HepG2 (cell line): ENCODE results near the gene MSH3. TPM values are rescaled to one million over a fixed set of nuclear protein-coding genes. Genes with fewer than 3 reads are reported as not detected.

Experiments used
- ATAC-seq: fragments of 200-7000 bp; cut with Tn5 transposase; 3 replicates; pipeline ENCODE4 v1.9.1; 2020; ENCODE audit warnings: mild to moderate bottlenecking, moderate library complexity
- BruUV-seq: library from RNA; stranded (reverse); fragments of 400-500 nt; replicated peaks from 2 replicates; lab custom pipeline; 2021; lab: Mats Ljungman, UMichigan
- CTCF ChIA-PET: fragments of 300-600 bp; formaldehyde crosslinking; extraction: SDS; loops from one replicate; lab custom pipeline; 2021; ENCODE audit warnings: low total read pairs, inconsistent platforms, low intra/inter-chr PET ratio; lab: Yijun Ruan, JAX
- POLR2A ChIA-PET: fragments of 350-600 bp; sonication (Branson Sonifier 250); formaldehyde crosslinking; loops from one replicate; lab custom pipeline; 2020; ENCODE audit warnings: antibody characterized with exemption, inconsistent platforms; lab: Yijun Ruan, JAX
- DNase-seq: peaks from one replicate; pipeline ENCODE4 v3.0.0-alpha.2; 2015; ENCODE audit warnings: low spot score
- FAIRE-seq: peaks from 3 replicates; lab custom pipeline; 2011; peaks lifted over from hg19 to GRCh38; lab: Jason Lieb, UNC
- H2AFZ ChIP-seq: one replicate; pipeline ENCODE4 v1.6.1; 2011; ENCODE audit warnings: low read length, inconsistent platforms
- H3K27ac ChIP-seq: fragments of 300-600 bp; 3 replicates; pipeline ENCODE4 v1.8.0; 2011; ENCODE audit warnings: mixed run types, mild to moderate bottlenecking, mixed read lengths, low read length, inconsistent platforms; ENCODE audit not compliant: insufficient read depth; ENCODE audit errors: extremely low read length
- H3K27me3 ChIP-seq, 2 experiments: fragments of 200-600 bp in 1 of 2; 2 replicates in 1 of 2; 3 replicates in 1 of 2; pipeline versions ENCODE4 v1.6.0 to v1.8.0; 2011; ENCODE audit warnings: low read length in 2 of 2, mild to moderate bottlenecking in 2 of 2, moderate library complexity in 2 of 2, inconsistent platforms in 1 of 2; ENCODE audit not compliant: insufficient read depth in 2 of 2, control insufficient read depth in 1 of 2
- H3K36me3 ChIP-seq, 2 experiments: fragments of 200-600 bp in 1 of 2; replicated peaks in 1 of 2; 2 replicates in 1 of 2; 3 replicates in 1 of 2; pipeline versions ENCODE4 v1.5.1 to v1.8.0; 2011; ENCODE audit warnings: low read length in 2 of 2, inconsistent platforms in 1 of 2; ENCODE audit not compliant: insufficient read depth in 2 of 2, control insufficient read depth in 1 of 2
- H3K4me1 ChIP-seq: 2 replicates; pipeline ENCODE4 v1.5.1; 2012; ENCODE audit warnings: low read length, inconsistent platforms; ENCODE audit not compliant: insufficient read depth
- H3K4me2 ChIP-seq: 2 replicates; pipeline ENCODE4 v1.6.0; 2011; ENCODE audit warnings: low read depth, low read length, inconsistent platforms
- H3K4me3 ChIP-seq, 3 experiments: fragments of 200-600 bp in 1 of 3; sonication (generic), shearing (Covaris generic) in 1 of 3; replicated peaks in 1 of 3; 2 replicates each; pipeline ENCODE4 v1.5.1; 2011 to 2016; ENCODE audit warnings: low read length in 3 of 3, inconsistent platforms in 2 of 3, low read depth in 2 of 3, mild to moderate bottlenecking in 2 of 3, control low read depth in 1 of 3, mixed read lengths in 1 of 3; ENCODE audit not compliant: insufficient read depth in 1 of 3
- H3K79me2 ChIP-seq: one replicate; pipeline ENCODE4 v1.6.1; 2011; ENCODE audit warnings: low read length, inconsistent platforms; ENCODE audit not compliant: insufficient read depth
- H3K9ac ChIP-seq: 2 replicates; pipeline ENCODE4 v1.6.0; 2011; ENCODE audit warnings: mild to moderate bottlenecking, low read depth, low read length, inconsistent platforms; ENCODE audit not compliant: insufficient read depth
- H3K9me3 ChIP-seq: 2 replicates; pipeline ENCODE4 v1.5.1; 2012; ENCODE audit warnings: mild to moderate bottlenecking, low read length
- H4K20me1 ChIP-seq: 2 replicates; pipeline ENCODE4 v1.6.0; 2011; ENCODE audit warnings: inconsistent platforms, mild to moderate bottlenecking, low read length, moderate library complexity; ENCODE audit not compliant: insufficient read depth
- CENPT ChIP-seq: sonication (generic); formaldehyde crosslinking; IDR thresholded peaks from 2 replicates; pipeline ENCODE4 v1.8.0; 2022; ENCODE audit warnings: low read depth, mild to moderate bottlenecking, moderate library complexity, missing genetic modification reagents
- MEIS1 ChIP-seq: sonication (generic); formaldehyde crosslinking; IDR thresholded peaks from 2 replicates; pipeline ENCODE4 v1.9.0; 2021; ENCODE audit warnings: mild to moderate bottlenecking, missing genetic modification reagents, moderate library complexity, borderline replicate concordance
- NFE2L1 ChIP-seq: sonication (generic); formaldehyde crosslinking; IDR thresholded peaks from 2 replicates; pipeline ENCODE4 v1.4.0; 2020; ENCODE audit warnings: missing genetic modification reagents, mild to moderate bottlenecking, borderline replicate concordance
- NFIC ChIP-seq: IDR thresholded peaks from 2 replicates; pipeline ENCODE4 v1.6.1; 2012; ENCODE audit warnings: mild to moderate bottlenecking, low read length, inconsistent platforms
- SKI ChIP-seq: fragments of 450-650 bp; IDR thresholded peaks from one replicate; pipeline ENCODE4 v1.6.1; 2018; ENCODE audit warnings: mild to moderate bottlenecking; ENCODE audit not compliant: partially characterized antibody
- TBX2 ChIP-seq: sonication (generic); formaldehyde crosslinking; IDR thresholded peaks from 2 replicates; pipeline ENCODE4 v1.5.0; 2020; ENCODE audit warnings: missing genetic modification reagents, mild to moderate bottlenecking, borderline replicate concordance
- ZIK1 ChIP-seq: sonication (generic); formaldehyde crosslinking; IDR thresholded peaks from 2 replicates; pipeline ENCODE4 v1.5.0; 2020; ENCODE audit warnings: mild to moderate bottlenecking, low read depth, missing genetic modification reagents, borderline replicate concordance
- ZNF326 ChIP-seq: sonication (generic); formaldehyde crosslinking; IDR thresholded peaks from 2 replicates; pipeline ENCODE4 v1.4.0; 2020; ENCODE audit warnings: missing genetic modification reagents, borderline replicate concordance
- WGBS: methylation state at CpG from one replicate; pipeline ENCODE4 v1.1.6; 2017; ENCODE audit warnings: low lambda C conversion rate; 5-methylcytosine and 5-hydroxymethylcytosine counted together
- in situ Hi-C: cut with HindIII; loops from 2 replicates; pipeline ENCODE4 v1.10.0; 2017; ENCODE audit warnings: low pct_unique_long_range_greater_than_20kb; ENCODE audit not compliant: extremely low pct_ligation_motif_present
- intact Hi-C: fragments of 100-400 bp; cut with micrococcal nuclease; formaldehyde crosslinking; loops from one replicate; pipeline ENCODE4 v1.10.0; 2022; ENCODE audit not compliant: unreplicated experiment
- polyA plus RNA-seq, 8 experiments: library from polyadenylated mRNA; depleted of rRNA in 3 of 8; stranded (reverse) in 7 of 8; unstranded in 1 of 8; fragments of >200 nt; fragmentation: Illumina TruSeq in 4 of 8; extraction: Trizol in 4 of 8; gene quantifications; 2 replicates each; pipeline versions ENCODE4 v1.2.1 to v1.2.3, GENCODE V29; 2011 to 2016; ENCODE audit warnings: low read depth in 4 of 8, missing spikeins in 1 of 8, mixed read lengths in 1 of 8; ENCODE audit not compliant: insufficient read depth in 1 of 8
- total RNA-seq, 5 experiments: library from RNA; depleted of rRNA; stranded (reverse); fragments of >200 nt; fragmentation: Illumina TruSeq; extraction: Trizol; gene quantifications; 2 replicates each; pipeline ENCODE4 v1.2.3, GENCODE V29; 2016; ENCODE audit warnings: low read depth in 1 of 5

MSH3 gene
- total and polyA plus RNA-seq, 2 of the 13 experiments (the other 11 are each of a cell fraction or from before 2014, with no cell fraction given) = 4.0 to 16.4 TPM

DNA sequence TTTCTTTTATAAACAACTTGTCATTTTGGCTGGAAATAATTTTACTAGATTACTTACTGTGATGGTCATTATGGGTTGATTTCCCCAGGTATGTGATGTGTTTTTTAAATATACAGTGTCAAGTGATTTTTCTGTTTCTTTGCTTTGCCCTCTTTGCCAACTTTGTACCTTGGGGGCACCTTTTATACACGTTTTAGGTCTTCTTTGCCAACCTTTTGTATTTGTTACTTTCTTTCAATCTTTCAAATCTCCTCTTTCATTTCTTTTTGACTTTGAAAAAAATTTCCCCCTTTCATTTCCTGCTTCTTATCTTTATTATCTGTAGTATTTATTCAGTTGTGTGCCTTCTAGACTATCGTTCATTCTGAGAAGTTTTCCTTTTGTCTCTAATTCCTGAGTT lies 65.7 kb downstream of the MSH3 start (continued):
- TF ChIP-seq CENPT (CRISPR knock-in tag) (no peak), SKI (no peak)

DNA sequence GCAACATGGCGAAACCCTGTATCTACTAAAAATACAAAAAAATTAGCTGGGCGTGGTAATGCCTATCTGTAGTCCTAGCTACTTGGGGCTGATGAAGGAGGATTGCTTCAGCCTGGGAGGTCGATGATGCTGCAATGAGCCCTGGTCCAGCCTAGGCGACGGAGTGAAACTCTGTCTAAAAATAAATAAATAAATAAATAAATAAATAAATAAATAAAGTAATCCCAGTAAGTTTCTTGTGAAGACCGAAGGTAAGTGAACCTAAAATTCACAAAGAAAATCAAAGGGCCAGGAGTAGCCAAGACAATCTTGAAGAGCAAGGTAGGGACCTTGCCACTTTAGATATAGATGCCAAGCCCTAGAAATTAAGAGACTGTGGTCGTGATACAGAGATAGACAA lies 68.5 kb downstream of the MSH3 start:
- H3K9me3 ChIP-seq = peaks cover 17% of the 10 kb centered on the region
- H3K4me3 ChIP-seq = no peak overlapping the region
- H3K27me3 ChIP-seq = no peaks in the 10 kb centered on the region
- no peaks in the 10 kb centered on the region for H4K20me1 ChIP-seq
- intact Hi-C loops = no loop called here
- no peak overlapping the region for H3K27ac ChIP-seq
- no TSS peak for BruUV-seq
- H3K4me1 ChIP-seq = no peaks in the 10 kb centered on the region
- FAIRE-seq (no peak), DNase-seq (no peak), ATAC-seq (no peak)
- WGBS = 98% methylated on average over 7 of the region's 7 CpGs
- H3K36me3 ChIP-seq = peaks cover 3 to 34% of the 10 kb centered on the region in 2 experiments; a peak in 4 of 5 replicates
- no peak for TF ChIP-seq NFE2L1 (CRISPR knock-in tag)
- TF ChIP-seq ZIK1 (CRISPR knock-in tag) = no peak
- no peak for TF ChIP-seq ZNF326 (CRISPR knock-in tag)
- TF ChIP-seq NFIC = no peak
- no peak for TF ChIP-seq TBX2
- TF ChIP-seq MEIS1 (CRISPR knock-in tag) = no peak
- H2AFZ ChIP-seq = no peak overlapping the region
- H3K79me2 ChIP-seq = no peaks in the 10 kb centered on the region
- H3K9ac ChIP-seq = no peak overlapping the region
- POLR2A ChIA-PET = no interaction called here
- no peak overlapping the region for H3K4me2 ChIP-seq
- CTCF ChIA-PET = no interaction called here
- in situ Hi-C loops = loop anchor here (25.0 kb wide), 1 partner anchor 464 kb away; no protein-coding TSS in a partner anchor
